ENCODE measurements around the gene CBLN4.

Gene CBLN4

GRCh38 chr20:56005389-56005715 is at the start of gene CBLN4:
CBLN4 (minus strand) TSS chr20:56005519; CDS start chr20:56004171, 1,348 bp downstream.
- no peak for DNase-seq

- DNase-seq = no peak
These were observed 37.9 kb upstream of the CBLN4 start for GRCh38 chr20:56043227-56043626.

- no peak for DNase-seq
These were observed 26.9 kb upstream of the CBLN4 start for GRCh38 chr20:56032251-56032650.

DNA sequence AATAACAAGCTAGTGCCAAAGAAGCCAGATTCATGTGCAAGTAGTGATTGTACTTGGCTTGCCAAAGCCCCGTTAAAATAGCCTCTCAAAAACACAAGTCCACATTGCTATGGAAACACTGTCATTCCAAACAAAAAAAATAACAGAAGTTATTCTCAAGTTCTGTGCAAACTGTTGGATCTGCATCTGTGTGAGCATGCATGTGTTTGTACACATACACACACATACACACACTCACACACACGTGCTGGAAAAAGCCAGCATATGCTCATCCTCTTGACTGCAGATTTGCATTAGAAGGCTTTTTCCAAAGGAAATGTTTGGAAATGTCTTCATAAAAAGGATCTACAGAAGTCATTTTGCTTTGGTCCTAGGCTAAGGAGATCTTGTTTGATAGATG is 13.4 kb upstream of the CBLN4 start:
- no peak for DNase-seq

DNA sequence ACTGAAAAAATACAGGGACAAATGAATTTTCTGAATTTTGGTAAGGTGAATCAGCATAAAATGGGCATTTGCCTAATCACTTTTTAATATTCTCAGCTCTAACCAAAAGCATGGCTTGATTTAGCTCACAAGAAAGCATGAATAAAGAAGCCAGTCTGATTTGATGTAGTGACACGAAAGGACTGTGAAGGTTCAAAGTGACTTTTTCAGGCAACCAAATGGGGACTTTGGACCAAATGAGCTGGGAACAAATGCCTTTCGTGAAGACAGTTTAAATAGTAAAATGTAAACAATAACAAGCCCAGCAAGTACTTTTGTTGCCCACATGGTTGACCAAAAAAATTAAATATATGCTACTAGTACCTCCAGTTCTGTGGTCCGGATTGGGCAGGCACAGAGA is 12.9 kb upstream of the CBLN4 start:
- DNase-seq = no peak

DNA sequence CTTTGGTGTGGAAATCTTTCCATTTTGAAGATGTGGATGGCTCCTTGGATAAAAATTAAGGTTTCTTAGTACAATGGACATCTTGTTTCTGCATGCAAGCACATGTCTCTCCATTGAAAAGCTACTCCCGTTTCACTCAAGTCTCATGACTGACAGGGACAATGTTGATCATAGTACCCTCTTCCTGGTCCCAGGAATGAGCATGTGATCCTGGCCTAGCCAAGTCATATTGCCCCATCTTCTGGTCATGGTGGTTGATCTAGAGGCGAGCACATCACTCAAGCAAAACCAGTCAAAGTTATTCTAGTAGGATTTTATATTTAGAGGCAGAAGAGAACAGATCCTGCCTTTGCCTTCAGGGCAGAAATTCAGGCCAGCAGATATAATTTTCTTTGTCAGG is 12.2 kb upstream of the CBLN4 start:
- no peak for DNase-seq

DNA sequence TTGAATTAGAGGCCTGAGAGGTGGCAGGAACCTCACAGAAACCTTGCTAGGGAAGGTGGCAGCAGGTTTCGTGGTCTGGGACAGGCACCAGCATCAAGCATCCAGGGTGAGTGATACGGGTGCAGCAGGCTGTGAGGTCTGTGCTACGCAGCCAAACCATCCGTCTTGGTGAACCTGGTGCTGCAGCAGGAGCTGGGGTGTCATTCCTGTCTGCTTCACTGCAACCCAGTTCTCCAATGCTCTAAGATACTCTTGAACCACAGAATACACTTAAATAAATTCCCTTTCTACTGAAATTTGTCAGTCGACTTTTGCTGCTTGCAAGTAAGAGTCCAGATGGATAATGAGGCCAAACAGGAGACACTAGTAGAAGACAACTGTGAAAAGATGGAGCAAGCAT is 9.7 kb upstream of the CBLN4 start:
- no peak for DNase-seq

DNA sequence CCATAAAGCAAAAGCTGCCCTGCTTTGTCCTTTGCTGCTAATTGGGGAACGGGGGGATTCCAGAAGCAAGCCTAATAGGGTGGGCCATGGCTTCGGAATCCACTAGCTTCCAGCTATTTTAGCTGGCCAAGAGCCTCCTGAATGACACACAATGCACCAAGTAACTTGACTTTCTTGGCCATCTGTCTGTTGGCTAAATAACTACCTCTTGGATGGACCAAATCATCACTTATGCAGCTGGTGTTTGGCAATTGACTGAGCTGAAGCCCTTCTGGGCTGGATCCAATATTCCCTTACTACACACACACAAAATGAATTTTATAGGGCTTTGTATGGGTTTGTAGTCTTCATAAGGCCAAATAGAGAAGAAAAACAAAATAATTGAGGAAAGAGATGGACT is 8.8 kb upstream of the CBLN4 start:
- DNase-seq = no peak

GRCh38 chr20:56004611-56005388 is 519 bp downstream of the CBLN4 start:
- no peak for DNase-seq

DNA sequence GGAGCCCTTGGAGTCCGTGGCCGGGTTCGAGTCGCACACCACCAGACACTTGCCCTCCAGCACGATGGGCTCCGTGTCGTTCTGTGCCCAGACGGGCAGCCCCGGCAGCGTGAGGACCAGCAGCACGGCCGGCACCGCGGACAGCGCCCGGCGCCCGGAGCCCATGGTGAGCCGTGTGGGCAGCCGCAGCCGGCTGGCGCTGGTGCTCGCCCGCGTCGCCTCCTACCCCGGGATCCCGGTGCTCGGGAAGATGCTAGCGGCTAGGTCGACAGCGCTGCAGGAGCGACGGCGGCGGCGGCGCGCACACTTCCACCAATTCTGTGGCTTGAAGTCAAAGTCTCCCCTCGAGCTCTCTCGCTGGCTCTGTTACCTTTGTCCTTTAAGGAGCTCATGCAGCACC is 1.3 kb downstream of the CBLN4 start:
- no peak for DNase-seq

- no peak for DNase-seq
These were observed 2.2 kb downstream of the CBLN4 start for GRCh38 chr20:56002908-56003800.

DNA sequence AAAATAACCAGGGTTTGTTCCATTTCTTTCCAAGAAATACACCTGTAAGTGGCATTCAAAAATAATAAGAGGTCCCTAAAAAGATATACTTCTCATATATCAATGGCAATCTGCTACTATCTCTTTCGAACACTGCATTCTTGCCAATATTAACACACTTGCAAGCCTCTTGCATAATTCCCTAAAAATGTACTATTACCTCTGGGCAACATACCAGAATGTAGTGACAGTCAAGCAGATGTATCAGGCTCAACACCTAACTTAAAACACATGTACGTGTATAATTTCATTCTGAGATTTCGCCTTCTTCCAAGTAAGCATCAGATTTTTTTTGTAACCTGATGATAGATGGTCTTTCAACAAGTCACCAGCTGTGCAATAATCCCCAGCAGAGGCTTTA is 3.4 kb downstream of the CBLN4 start:
- no peak for DNase-seq

DNA sequence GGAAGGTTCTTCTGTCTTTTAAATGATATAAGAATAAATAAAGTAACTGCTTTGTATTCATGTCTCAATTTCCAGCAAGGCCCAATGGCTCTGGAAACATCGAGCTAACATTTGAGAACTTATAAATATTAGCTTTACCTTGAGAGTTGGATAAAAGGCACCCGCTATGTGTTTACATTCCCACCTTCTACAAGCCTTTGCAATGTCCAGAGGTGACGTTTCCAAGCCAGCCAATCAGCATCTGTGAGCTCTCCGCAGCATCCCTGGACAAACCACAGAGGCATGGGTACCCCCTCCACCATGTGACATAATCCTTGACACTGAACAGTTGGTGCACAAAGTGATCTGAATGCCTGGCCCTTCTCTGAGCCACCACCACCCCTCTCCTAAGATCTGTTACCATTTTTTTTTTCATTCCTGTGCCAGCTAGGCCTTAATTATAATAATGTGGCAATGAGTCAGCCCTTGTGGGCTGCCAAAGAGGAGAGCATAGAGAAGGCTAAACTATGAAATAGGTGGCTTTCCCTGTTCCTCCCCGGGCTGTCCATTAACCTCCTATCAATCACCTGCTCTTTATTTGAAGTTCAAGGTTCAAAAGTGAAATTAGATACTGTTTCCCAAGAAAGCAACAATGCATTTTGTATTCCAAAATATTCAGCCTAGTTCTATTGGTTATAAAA is 4.1 kb downstream of the CBLN4 start:
- no peak for DNase-seq

GRCh38 chr20:55978550-55978949 is 26.8 kb downstream of the CBLN4 start:
- no peak for DNase-seq

DNA sequence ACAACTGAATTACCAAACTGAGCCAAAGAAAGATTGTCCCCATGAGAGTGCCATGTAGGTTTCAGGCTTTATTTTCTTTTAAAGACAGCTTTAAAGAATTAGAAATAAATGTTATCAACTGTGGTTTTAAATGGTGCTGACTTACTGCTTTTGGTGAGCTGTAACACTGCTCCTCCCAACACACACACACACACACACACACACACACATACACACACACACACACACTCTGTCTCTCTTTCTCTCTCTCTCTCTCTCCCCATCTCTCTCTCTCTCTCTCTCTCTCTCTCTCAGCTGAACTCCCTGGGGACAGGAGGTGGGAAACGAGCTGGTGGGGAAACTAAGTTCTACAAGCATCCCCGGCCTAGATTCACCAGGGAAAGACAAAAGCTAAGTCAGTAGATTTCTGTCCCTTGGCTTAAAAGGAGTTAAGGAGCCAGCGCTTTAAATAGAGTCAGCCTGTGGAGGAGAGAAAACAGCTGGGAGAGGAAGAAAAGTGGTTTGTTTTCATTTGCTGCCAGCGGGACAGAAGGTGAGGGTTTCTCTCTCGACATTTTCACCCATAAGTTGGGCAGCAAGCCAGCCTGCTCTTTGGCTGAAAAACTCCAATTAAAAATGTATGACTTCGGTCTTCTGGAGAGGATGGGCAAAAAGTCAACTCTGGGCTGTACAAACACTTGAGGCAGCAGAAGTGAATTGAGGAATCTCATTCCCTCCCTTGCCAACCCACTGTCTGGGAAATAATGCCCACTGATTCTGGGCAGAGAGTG is 27.4 kb downstream of the CBLN4 start:
- no peak for DNase-seq

GRCh38 chr20:55974491-55975202 is 30.7 kb downstream of the CBLN4 start:
- no peak for DNase-seq

GRCh38 chr20:55964790-55965189 is 40.5 kb downstream of the CBLN4 start:
- DNase-seq = no peak

GRCh38 chr20:55961376-55962330 is 43.7 kb downstream of the CBLN4 start:
- no peak for DNase-seq

DNA sequence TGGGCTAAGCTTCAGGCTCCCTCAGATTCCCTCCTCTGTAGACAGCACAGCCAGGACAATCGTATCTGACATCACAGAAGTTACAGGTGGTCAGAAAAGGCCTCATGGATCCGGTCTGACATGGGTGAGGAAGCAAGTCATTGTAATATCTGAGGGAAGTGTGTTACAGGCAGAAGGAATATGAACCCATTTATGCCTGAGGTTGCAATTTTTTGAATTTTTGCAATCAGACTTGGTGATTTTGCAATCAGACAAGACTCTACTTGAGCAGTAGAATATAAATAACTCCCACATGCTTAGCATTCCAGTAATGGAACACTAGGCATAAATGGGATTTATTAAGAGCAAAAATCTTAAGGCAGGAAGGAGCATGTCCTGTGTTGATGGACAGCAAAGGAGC is 52.1 kb downstream of the CBLN4 start:
- DNase-seq = no peak

GRCh38 chr20:55947701-55948100 is 57.6 kb downstream of the CBLN4 start:
- no peak for DNase-seq
